H1 (cell line): ENCODE results near the gene PFDN5. TPM values are rescaled to one million over a fixed set of nuclear protein-coding genes. Genes with fewer than 3 reads are reported as not detected.

Source experiments
- EGR1 ChIP-seq: IDR thresholded peaks from 2 replicates; pipeline ENCODE4 v1.6.1; 2011; ENCODE audit warnings: low read depth, low read length, borderline replicate concordance
- EP300 ChIP-seq, 2 experiments: IDR thresholded peaks; 1 replicate in 1 of 2; 2 replicates in 1 of 2; pipeline ENCODE4 v1.6.1; 2011 to 2012; ENCODE audit warnings: low read depth in 2 of 2, low read length in 2 of 2, mild to moderate bottlenecking in 2 of 2, borderline replicate concordance in 1 of 2, inconsistent platforms in 1 of 2, moderate library complexity in 1 of 2
- FOSL1 ChIP-seq: IDR thresholded peaks from 2 replicates; pipeline ENCODE4 v1.6.1; 2011; ENCODE audit warnings: mild to moderate bottlenecking, low read depth, low read length, moderate library complexity; ENCODE audit not compliant: insufficient read depth
- GABPA ChIP-seq: IDR thresholded peaks from 2 replicates; pipeline ENCODE4 v1.6.1; 2011; ENCODE audit warnings: mild to moderate bottlenecking, low read length, moderate library complexity, borderline replicate concordance; ENCODE audit not compliant: insufficient read depth
- MAX ChIP-seq: IDR thresholded peaks from 2 replicates; pipeline ENCODE4 v1.6.1; 2012; ENCODE audit warnings: inconsistent platforms
- PHF8 ChIP-seq: fragments of 200-600 bp; sonication (generic); conservative IDR thresholded peaks from 2 replicates; pipeline ENCODE4 v1.7.1; 2012; ENCODE audit warnings: low read depth, mild to moderate bottlenecking, inconsistent platforms, low read length, moderate library complexity
- SIN3A ChIP-seq, 2 experiments: IDR thresholded peaks in 1 of 2; conservative IDR thresholded peaks in 1 of 2; 2 replicates each; pipeline ENCODE4 v1.6.1; 2011 to 2012; ENCODE audit warnings: low read length in 2 of 2, improper control_type of control experiment in 1 of 2, low read depth in 1 of 2, mild to moderate bottlenecking in 1 of 2
- TAF1 ChIP-seq: IDR thresholded peaks from 2 replicates; pipeline ENCODE4 v1.6.1; 2011; ENCODE audit warnings: mild to moderate bottlenecking, low read depth, low read length
- TAF7 ChIP-seq: optimal IDR thresholded peaks from 2 replicates; pipeline ENCODE3; 2011; ENCODE audit warnings: low read depth, mild to moderate bottlenecking, inconsistent platforms, low read length, moderate library complexity, borderline replicate concordance
- YY1 ChIP-seq: IDR thresholded peaks from 2 replicates; pipeline ENCODE4 v1.6.1; 2011; ENCODE audit warnings: low read depth, mild to moderate bottlenecking, low read length
- ZNF274 ChIP-seq: IDR thresholded peaks from 2 replicates; pipeline ENCODE4 v1.7.0; 2012; ENCODE audit warnings: low read length, borderline replicate concordance; ENCODE audit errors: extremely low read depth
- polyA plus RNA-seq, 7 experiments: library from polyadenylated mRNA; depleted of rRNA in 3 of 7; stranded (reverse) in 5 of 7; unstranded in 2 of 7; fragments of >200 nt in 5 of 7; fragments of 200-250 nt in 2 of 7; gene quantifications; 1 replicate in 5 of 7; 2 replicates in 1 of 7; 4 replicates in 1 of 7; pipeline versions ENCODE4 v1.2.1 to v1.2.3, GENCODE V29; 2011 to 2013; ENCODE audit warnings: missing spikeins in 2 of 7, mixed read lengths in 2 of 7
- total RNA-seq: library from RNA; stranded (reverse); fragmentation: NEBNext Ultra II Directional; extraction: Animal tissue kit (Norgen Biotek cat#: 25700); gene quantifications from 2 replicates; pipeline ENCODE4 v1.2.1, GENCODE V29; 2021

The PFDN5 gene
- total and polyA plus RNA-seq, 2 of the 8 experiments (the other 6 are each of a cell fraction or from before 2014, with no cell fraction given): 290 to 630 TPM

GRCh38 chr12:53324779-53325510 lies 29.6 kb downstream of the PFDN5 start (continued):
- TF ChIP-seq SIN3A (conservative IDR thresholded peaks at IDR 0.05 in 1 of 2, IDR thresholded peaks at IDR 0.05 in 1 of 2; ENCODE audit: low read depth in 1 of 2, low read length in 2 of 2): 0 out of 4 replicates have a peak, but pooled peaks of 1 of the 2 experiments have one; percentile 34
- peak; percentile 81 for TF ChIP-seq MAX
- TF ChIP-seq TAF1: peak; percentile 49; the same call in 1 of the 2 replicates
- TF ChIP-seq FOSL1: no peak
- TF ChIP-seq GABPA: 0 out of 2 replicates have a peak, but pooled peaks have one; percentile 28
- no peak for TF ChIP-seq ZNF274
- no peak for TF ChIP-seq PHF8
- TF ChIP-seq YY1: 0 out of 2 replicates have a peak, but pooled peaks have one; percentile 47
- TF ChIP-seq EGR1: peak; percentile 40; the same call in 1 of the 2 replicates
- no peak for TF ChIP-seq EP300 (IDR thresholded peaks at IDR 0.05; ENCODE audit: borderline replicate concordance in 1 of 2, low read depth in 2 of 2, low read length in 2 of 2)
- peak; percentile 51 for TF ChIP-seq TAF7
